Measurements from ENCODE around the gene RPGR. TPM values are rescaled to one million over a fixed set of nuclear protein-coding genes. Genes with fewer than 3 reads are reported as not detected.

RPGR gene
- total and polyA plus RNA-seq, 9 of the 15 experiments (the other 6 are each of a cell fraction or from before 2014, with no cell fraction given), result 2.1 to 7.9 (median 5.7) TPM

- TF ChIP-seq, protein P1, sequence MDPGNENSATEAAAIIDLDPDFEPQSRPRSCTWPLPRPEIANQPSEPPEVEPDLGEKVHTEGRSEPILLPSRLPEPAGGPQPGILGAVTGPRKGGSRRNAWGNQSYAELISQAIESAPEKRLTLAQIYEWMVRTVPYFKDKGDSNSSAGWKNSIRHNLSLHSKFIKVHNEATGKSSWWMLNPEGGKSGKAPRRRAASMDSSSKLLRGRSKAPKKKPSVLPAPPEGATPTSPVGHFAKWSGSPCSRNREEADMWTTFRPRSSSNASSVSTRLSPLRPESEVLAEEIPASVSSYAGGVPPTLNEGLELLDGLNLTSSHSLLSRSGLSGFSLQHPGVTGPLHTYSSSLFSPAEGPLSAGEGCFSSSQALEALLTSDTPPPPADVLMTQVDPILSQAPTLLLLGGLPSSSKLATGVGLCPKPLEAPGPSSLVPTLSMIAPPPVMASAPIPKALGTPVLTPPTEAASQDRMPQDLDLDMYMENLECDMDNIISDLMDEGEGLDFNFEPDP (CRISPR knock-in tag; IDR thresholded peaks at IDR 0.05), result no peak
- TF ChIP-seq JUND (IDR thresholded peaks at IDR 0.05; ENCODE audit: borderline replicate concordance, low read depth, low read length), result no peak
- TF ChIP-seq JUND (tag; IDR thresholded peaks at IDR 0.05; ENCODE audit: borderline replicate concordance, low read depth, low read length), result no peak
- TF ChIP-seq BMI1 (IDR thresholded peaks at IDR 0.05; ENCODE audit: low read length), result no peak
- TF ChIP-seq POU5F1 (IDR thresholded peaks at IDR 0.05; ENCODE audit: borderline replicate concordance, low read depth, low read length, partially characterized antibody), result no peak
- TF ChIP-seq NBN (IDR thresholded peaks at IDR 0.05; ENCODE audit: low read depth), result no peak
- TF ChIP-seq RFX5 (IDR thresholded peaks at IDR 0.05; ENCODE audit: low read depth, low read length), result no peak
- TF ChIP-seq, protein P2, sequence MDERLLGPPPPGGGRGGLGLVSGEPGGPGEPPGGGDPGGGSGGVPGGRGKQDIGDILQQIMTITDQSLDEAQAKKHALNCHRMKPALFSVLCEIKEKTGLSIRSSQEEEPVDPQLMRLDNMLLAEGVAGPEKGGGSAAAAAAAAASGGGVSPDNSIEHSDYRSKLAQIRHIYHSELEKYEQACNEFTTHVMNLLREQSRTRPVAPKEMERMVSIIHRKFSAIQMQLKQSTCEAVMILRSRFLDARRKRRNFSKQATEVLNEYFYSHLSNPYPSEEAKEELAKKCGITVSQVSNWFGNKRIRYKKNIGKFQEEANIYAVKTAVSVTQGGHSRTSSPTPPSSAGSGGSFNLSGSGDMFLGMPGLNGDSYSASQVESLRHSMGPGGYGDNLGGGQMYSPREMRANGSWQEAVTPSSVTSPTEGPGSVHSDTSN (CRISPR knock-in tag; IDR thresholded peaks at IDR 0.05; ENCODE audit: low read depth), result no peak
- TF ChIP-seq, protein P2 (tag; conservative IDR thresholded peaks at IDR 0.05; ENCODE audit: low read depth), result no peak
- no peak for TF ChIP-seq TBL1XR1 (IDR thresholded peaks at IDR 0.05; ENCODE audit: low read length in 2 of 2)
- TF ChIP-seq BCLAF1 (IDR thresholded peaks at IDR 0.05; ENCODE audit: borderline replicate concordance in 1 of 2, control insufficient read depth in 1 of 2, low read depth in 2 of 2, low read length in 1 of 2), result no peak
- TF ChIP-seq NCOA1 (IDR thresholded peaks at IDR 0.05; ENCODE audit: low read depth), result no peak
- no peak for TF ChIP-seq CBFB (CRISPR knock-in tag; IDR thresholded peaks at IDR 0.05)
- TF ChIP-seq BCOR (IDR thresholded peaks at IDR 0.05), result no peak
These were observed 48.1 kb downstream of the RPGR start (continued) for GRCh38 chrX:38279188-38279587.
